Measurements from ENCODE around the gene RNASEH2A.
"Not testable (repeated sequence)": the region's sequence is repeated elsewhere in the genome, so short reads cannot be mapped to it uniquely, and the experiment has no call there.

RNASEH2A gene

DNA sequence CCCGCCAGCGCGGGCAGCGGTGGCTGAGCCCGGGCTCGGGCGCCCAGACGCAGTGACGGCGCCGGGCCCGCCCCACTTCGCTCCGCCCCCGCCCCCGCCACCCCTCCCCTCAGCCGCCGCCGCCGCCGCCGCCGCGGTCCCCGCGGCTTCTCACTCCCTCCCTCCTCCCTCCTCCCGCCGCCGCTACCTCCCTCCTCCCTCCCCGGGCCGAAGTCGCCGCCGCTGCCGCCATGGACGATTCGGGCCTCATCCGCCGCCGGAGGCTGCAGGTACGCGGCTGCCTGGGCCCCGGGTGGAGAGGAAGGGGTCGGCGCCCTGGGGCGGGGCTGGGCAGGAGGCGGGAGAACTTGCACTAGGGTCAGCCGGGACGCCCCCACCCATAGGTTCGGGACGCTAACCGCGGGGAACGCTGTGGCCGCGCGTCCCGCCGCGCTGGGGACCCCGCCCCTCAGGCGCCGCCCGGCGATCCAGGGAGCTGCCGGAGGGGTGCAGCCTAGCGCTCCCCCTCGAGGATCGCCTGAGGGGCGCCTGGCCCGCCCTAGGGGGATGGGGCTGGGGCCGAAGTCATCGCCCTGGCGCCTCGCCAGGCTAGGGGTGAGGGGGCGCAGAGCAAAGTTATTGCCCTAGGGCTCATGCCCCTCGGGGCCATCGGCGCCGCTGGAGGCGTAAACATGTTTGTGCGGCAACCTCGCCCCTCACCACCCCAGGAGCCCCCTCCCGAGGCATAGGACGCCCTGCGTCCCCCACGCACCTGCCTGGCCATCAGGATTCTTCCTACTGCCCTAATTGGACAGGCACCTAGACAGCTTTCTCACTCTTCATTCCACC lies 27.6 kb downstream of the RNASEH2A start:
- DNase-seq (ENCODE audit: low spot score): no peak

DNA sequence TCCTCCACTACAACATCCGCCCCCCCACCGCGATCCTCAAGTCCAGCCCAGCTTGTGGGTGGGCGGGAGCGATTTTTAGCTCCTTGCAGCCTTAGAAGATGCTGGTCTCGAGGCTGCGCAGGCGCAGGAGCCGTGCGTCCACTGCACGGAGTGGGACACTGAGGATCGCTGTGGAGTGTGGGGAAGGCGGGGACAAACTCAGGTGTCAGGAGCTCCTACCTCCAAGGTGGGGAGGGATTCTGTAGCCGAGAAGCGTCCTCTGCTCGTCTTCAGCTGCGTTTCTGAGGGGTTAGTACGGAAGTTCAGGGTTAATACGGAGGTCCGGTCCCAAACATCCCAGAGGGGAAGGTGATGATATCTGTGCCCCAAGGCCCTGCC lies 28.2 kb downstream of the RNASEH2A start, which contains the start of gene RTBDN:
Gene RTBDN (minus strand): TSS at position 14 of the 378 bp plus-strand sequence. CDS start 4,600 bp downstream, outside the sequence.
- DNase-seq (ENCODE audit: low spot score): no peak

DNA sequence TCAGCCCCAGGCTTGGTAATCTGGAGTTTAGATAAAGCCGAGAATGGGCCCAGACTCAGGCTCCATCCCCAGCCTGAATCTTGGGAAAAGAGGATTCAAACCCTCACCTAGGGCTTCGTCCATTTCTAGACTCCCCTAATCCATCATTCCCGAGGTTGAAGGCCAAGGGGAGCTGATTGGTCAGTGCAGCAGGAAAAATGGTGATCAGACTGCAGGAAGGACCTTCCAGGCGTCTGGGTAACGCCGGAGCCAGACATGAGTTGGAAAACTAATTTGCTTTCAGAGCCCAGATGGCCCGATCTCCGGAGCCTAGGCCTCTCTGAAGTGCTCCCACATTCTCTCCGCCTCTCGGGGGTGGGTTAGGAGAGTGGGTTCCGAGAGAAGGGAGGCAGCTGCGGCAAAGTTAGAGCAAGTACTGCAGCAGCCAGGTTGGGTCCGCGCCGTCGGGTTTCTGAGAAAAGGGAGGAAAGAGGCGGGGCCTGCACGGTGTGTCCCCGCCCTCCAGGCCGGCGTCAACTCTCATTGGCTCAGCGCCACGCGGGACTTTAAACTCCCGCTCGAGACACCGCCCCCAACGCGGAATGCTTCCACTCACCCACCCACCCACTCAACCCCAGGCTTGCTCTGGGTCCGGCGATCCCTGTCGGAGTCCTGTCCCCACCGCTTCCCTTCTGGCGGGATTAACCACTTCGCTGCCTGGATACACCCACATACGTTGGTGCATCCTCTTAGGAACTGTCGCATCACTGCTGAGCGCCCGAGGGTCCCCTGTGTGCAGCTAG lies 28.8 kb downstream of the RNASEH2A start:
- DNase-seq (ENCODE audit: low spot score): no peak

DNA sequence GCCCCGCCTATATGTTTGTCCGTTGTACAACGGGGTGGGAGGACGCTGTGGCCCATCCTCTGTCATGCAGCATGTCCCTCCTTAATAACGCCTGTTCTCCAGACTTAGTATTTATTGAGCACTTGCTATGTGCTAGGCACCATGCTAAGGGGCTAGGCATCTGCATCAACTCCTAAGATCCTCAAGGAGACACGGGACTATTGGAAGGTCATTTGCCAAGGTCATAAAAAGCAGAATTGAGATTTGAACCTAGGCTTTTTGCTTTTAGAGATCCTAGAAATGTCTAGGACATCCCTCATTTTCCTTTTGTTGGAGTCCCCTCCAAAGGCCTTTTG lies 30.1 kb downstream of the RNASEH2A start:
- DNase-seq (ENCODE audit: low spot score): no peak

DNA sequence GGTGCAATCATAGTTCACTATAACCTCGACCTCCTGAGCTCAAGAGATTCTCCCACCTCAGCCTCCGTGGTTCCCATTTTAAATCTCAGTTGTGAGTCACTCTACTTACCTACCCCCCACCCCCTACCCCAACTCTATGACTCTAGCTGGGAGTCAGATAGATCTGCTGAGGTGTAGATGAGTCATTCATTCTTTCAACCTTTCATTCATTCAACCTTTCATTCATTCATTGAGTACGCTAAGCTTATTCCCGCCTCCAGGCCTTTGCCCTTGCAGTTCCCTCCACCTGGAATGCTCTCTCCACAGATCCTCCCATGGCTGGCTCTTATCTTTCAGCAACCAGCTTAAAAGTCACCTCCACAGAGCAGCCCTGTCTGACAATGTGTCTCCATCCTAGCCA lies 30.8 kb downstream of the RNASEH2A start:
- DNase-seq (ENCODE audit: low spot score): no peak

DNA sequence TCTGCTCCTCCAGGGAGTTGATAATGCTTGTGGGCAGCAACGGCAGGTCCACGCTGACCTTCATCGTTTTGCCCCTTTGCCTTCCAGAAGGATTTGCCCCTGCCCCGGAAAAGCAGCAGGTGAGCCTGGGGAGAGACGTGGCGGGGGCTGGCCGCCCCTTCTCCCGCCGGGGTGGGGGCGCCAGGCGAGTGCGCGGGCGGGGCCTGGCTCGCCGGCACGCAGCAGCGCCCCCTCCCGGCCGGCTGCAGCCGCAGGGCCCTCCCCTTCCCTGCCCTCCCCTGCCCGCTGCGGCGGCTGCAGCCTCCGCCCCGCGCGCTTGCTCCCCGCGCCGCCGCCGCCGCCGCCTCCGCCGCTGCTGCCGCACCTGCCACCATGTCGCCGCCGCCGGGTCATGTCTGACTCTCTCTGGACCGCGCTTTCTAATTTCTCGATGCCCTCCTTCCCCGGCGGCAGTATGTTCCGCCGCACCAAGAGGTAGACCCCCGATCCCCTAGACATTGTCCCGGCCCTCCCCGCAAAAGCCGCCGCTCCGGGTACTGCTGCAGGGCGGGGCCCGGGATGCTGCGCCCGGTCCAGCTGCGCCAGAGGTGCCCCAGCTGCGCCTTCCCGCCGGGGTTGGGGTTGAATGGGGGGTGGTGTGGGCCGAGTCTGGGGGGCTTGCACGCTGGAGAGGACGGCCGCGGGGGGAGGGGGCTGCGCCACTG lies 31.9 kb downstream of the RNASEH2A start, which contains the start of gene MAST1:
Gene MAST1 (plus strand): TSS at position 334 of the 704 bp plus-strand sequence. CDS start 58 bp downstream, at position 392.
- no peak for DNase-seq (ENCODE audit: low spot score)

DNA sequence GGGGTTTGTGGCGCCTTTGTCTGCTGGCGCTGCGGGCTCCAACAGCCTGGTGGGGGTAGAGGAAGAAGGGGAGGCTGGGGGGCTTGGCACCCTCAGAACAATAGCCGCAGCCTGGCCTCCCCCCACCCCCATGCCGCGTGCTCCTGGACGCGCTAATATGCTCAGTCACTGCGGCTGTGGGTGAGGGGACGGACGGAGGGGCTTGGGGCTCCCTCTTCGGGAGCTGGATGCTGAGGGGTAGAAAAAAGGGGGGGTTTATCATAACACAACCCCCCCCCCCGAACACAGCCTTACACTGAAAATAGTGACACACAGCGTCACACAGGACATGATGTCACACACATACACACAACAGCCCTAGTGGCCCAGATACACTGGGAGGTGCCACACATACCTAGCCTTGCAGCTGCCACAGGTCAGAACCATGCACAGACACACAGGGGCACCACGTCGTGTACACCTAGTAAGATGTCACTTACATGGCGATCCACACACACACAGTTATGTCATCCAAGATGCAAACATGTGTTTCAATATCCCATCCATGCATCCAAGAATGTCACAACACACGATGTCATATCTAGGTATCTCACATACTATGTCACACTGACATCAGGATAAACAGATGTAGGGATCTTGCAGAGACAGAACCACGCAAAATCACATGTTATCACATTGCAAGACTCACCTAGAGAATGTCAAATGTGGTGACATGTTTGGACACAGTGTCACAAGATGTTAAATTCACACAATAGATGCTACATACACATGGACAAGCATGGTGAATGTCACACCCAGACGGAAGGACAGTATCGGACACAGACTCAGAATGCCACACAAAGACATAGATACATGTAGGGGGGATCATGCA lies 32.7 kb downstream of the RNASEH2A start:
- no peak for DNase-seq (ENCODE audit: low spot score)

DNA sequence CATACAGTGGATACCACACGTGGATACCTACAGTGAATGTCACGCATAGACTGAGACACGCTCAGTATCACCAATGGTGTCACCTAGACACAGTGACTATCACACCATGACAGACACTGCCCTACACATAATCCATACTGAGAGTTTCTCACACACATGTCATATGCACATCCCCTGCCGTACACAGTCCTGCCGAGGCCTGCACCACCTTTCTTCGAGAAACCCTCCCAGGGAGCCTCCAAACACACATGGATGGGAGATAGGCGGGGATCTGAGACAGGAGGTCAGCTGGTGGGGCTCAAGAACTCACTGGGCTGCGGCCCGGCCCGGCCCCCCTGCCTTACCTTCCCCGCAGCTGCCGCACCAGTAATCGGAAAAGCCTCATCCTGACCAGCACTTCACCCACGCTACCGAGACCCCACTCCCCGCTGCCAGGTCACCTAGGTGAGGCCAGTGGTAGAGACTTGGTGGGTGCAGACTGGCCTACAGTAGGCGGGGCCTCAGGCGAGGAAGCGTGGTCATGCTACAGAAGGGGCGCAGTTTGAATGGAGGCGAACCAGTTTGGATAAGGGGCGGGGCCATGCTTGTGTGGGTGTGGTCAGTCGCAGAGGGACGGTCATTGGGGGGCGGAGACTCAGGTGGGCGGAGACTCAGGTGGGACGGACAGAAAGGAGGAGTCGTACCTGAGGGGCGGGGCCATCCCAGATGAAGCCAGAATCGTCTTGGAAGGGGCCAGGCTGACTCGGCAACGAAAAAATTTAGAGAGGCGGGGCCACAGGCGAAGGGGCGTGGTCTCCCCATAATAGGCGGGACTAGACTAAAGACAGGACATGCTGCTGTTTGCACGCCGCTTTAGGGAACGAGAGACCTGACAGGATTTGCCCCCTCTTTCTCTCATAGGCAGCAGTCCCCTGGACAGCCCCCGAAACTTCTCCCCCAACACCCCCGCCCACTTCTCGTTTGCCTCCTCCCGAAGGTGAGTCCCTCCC lies 34.0 kb downstream of the RNASEH2A start:
- no peak for DNase-seq (ENCODE audit: low spot score)

DNA sequence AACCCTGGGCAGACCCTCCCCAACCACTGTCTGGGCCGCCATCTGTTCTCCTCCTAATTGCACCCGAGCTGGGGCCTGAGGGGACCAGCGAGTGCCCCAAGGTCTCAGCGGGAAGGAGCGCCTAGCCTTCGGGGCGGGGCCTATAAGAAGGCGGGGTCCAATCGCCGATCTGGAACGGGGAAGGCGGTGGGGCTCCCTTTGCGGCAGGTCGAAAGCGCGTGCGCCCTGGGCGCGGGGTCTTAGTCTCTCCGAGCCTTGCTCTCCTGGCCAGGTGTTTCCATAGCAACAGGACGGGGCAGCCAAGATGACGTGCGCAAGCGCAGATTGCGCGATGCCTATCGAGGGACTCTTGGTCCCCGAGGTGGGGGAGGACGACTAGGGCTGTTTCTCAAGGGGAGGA lies 34.7 kb downstream of the RNASEH2A start:
- no peak for DNase-seq (ENCODE audit: low spot score)

DNA sequence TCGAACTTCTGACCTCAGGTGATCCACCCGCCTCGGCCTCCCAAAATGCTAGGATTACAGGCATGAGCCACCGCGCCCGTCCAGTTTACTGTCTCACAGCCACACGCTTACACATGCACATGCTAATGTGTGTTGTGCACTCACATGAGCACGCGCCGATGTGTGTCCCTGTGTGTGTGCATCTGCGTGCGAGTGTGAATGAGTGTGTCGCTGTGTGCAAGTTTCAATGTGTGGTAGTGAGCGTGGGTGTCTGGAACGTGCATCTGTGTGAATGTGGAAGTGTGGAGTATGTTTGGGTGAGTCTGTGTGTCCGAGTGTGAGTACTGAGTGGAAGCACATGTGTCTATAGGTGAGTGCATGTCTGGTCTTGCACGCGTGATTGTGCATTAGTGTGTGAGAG lies 36.1 kb downstream of the RNASEH2A start:
- DNase-seq (ENCODE audit: low spot score): no peak

DNA sequence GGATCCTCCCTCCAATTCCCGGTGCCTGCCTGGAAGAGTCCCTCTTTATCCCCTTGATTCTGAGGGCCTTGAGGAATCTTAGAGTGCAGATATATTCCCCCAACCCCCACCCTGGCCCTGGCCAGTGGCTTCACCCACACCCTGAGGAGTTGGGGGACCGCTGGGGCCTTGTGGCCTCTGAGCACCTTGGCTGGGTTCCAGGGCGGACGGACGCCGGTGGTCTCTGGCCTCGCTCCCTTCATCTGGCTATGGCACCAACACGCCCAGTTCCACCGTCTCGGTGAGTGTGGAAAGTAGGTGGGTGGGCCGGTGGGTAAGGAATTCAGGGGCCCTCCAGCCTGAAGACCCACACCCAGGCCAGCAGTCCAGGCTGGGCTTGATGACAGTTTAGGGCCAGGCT lies 36.9 kb downstream of the RNASEH2A start:
- no peak for DNase-seq (ENCODE audit: low spot score)

DNA sequence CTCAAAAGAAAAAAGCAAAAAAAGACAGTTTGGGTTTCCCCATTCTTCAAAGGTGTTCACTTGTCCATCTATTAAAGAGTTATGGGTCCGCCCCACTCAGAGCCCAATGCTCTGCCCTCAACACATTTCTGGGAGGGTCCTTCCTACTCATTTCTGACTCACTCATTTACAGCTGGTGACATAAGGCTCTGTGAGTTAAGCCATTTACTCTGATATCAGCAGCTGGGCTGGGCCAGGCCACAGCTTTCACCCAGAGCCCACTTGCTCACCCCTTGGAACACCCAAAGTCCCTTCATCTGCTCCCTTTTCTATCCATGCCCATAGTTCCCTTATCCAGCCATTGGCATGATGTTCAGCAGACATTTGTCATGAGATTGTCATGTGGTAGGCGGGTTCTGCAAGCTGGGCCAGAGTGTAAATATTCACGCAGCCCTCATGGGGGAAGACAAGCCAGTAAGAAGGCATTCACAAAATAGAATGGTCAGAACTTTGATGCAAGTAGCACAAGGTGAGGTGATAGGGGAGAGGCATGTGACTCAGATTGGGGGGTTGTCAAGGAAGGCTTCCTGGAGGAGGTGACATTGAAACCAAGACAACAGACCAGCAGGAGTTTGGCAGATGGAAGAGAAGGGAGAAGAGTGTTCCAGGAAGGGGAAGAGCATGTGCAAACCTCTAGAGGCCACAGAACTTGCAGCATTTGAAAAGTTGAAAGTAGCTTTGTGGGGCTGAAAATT lies 37.8 kb downstream of the RNASEH2A start:
- no peak for DNase-seq (ENCODE audit: low spot score)

DNA sequence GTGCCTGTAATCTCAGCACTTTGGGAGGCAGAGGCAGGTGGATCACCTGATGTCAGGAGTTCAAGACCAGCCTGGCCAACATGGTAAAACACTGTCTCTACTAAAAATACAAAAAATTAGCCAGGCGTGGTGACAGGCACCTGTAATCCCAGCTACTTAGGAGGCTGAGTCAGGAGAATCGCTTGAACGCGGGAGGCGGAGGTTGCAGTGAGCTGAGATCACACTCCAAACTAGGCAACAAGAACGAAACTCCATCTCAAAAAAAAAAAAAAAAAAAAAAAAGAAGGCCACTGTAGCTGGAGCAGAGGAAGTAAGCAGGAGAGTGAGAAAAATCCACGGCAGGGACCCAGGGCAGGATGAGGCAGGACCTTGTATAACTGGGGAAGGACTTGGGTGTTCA lies 40.2 kb downstream of the RNASEH2A start:
- DNase-seq (ENCODE audit: low spot score): not testable (repeated sequence)

DNA sequence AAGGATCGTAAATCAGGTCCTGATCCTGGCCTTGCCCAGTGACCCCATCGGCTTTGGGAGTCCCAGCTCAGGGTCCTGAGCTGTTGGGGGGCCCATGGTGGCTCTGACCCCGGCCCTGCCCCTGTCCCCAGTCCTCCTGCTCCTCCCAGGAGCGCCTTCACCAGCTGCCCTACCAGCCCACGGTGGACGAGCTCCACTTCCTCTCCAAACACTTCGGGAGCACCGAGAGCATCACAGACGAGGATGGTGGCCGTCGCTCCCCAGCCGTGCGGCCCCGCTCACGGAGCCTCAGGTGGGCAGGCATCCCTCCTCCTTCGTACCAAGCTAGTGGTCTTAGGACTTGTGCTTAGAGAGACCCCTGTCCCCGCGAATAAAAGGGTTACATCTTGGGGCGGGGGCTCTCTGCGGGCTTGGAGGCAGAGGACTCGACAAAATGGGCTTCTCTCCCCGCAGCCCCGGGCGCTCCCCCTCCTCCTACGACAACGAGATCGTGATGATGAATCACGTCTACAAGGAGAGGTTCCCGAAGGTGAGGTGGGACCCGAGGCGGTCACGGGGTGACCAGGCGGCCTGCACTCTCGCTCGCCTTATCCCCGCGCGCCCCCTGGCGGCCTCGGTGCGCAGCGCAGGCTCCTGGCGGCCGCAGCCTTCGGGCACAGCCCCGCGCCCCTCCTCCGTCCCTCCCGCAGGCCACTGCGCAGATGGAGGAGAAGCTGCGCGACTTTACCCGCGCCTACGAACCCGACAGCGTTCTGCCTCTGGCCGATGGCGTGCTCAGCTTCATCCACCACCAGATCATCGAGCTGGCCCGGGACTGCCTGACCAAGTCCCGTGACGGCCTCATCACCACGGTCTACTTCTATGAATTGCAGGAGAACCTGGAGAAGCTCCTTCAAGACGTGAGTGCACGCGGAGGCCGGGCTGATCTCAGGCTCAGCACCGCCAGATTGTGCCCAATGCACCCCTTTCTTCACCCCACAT lies 41.1 kb downstream of the RNASEH2A start:
- DNase-seq (ENCODE audit: low spot score): peak; percentile 87

DNA sequence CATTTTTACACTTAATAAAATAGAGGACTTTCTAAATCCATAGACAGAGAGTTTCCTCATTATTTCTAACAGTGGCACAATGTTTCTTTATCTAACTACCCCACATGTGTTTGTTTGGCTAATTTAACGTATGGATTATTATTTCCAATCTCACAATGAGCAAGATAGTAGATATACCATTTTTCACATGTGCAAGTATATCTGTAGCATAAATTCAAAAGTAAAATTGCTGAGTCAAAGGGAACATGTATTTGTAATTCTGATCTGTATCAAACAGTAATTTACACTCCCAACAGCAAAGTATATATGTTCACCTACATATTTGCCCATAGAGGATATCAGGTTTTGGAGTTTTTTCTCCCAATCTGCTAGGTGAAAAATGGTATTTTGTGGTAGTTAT lies 50.3 kb downstream of the RNASEH2A start:
- DNase-seq (ENCODE audit: low spot score): no peak

DNA sequence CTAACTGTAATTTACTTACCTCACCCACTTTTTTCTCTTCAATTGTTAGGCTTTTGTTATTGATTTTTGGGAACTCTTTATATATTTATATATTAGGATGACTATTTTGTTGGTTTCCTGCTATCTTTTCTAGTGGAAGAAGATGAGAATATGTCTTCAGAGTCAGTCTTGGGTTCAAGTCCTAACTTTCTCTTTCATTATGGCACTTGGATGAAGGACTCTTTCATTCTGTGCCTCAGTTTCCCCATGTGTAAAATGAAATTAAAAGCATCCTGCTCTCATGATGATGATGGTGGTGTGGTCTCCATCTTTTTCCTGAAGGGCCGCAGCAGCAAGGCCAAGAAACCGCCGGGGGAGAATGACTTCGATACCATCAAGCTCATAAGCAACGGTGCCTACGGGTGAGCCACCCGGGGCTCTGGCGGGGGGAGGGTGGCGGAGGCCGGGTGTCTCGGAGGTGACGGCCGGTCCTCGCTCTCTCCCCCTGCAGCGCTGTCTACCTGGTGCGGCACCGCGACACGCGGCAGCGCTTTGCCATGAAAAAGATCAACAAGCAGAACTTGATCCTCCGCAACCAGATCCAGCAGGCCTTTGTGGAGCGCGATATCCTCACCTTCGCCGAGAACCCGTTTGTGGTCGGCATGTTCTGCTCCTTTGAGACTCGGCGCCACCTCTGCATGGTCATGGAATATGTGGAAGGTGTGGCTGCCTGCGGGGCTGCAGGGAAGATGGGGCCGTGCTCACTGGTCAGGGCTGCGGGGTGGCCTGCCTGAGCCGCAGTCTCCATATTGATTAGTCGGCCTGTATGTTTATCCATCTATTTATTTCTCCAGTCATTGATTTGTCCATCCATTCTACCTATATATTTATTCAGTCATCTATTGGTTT lies 51.9 kb downstream of the RNASEH2A start:
- no peak for DNase-seq (ENCODE audit: low spot score)

DNA sequence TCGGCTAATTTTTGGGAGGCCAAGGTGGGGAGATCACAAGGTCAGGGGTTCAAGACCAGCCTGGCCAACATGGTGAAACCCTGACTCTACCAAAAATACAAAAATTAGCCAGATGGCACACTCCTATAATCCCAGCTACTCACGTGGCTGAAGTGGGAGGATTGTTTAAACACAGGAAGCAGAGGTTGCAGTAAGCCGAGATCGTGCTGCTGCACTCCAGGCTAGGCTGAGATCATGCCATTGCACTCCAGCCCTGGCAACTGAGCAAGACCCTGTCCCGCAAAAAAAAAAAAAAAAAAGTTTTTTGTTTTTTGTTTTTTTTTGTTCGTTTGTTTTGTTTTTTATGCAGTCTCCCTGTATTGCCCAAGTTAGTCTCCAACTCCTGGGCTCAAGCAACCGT lies 53.2 kb downstream of the RNASEH2A start:
- no peak for DNase-seq (ENCODE audit: low spot score)

All from hepatic stellate cell (primary cell).